ENCODE measurements around the gene TEK.
A peak's percentile ranks its signal among the peaks of the same experiment; 100 is the strongest.
"Not testable (repeated sequence)": the region's sequence is repeated elsewhere in the genome, so short reads cannot be mapped to it uniquely, and the experiment has no call there.

The TEK gene

GRCh38 chr9:27182421-27182820 is 73.4 kb downstream of the TEK start:
- no peak for DNase-seq

- no peak for DNase-seq
Observed at GRCh38 chr9:27183131-27183530, 74.1 kb downstream of the TEK start.

- no peak for DNase-seq
Observed at GRCh38 chr9:27183701-27184100, 74.7 kb downstream of the TEK start.

- DNase-seq = no peak
Observed at GRCh38 chr9:27184556-27185351, 75.7 kb downstream of the TEK start.

GRCh38 chr9:27188426-27188825 is 79.4 kb downstream of the TEK start:
- no peak for DNase-seq

- no peak for DNase-seq
Observed at GRCh38 chr9:27189426-27189825, 80.4 kb downstream of the TEK start.

GRCh38 chr9:27192291-27192960 is 83.4 kb downstream of the TEK start:
- no peak for DNase-seq

GRCh38 chr9:27193886-27194285 is 84.9 kb downstream of the TEK start:
- no peak for DNase-seq

- no peak for DNase-seq
Observed at GRCh38 chr9:27194401-27195091, 85.5 kb downstream of the TEK start.

- no peak for DNase-seq
Observed at GRCh38 chr9:27195191-27195590, 86.2 kb downstream of the TEK start.

- no peak for DNase-seq
Observed at GRCh38 chr9:27196383-27196782, 87.4 kb downstream of the TEK start.

GRCh38 chr9:27198190-27198589 is 89.2 kb downstream of the TEK start:
- no peak for DNase-seq

- DNase-seq = no peak
Observed at GRCh38 chr9:27202056-27202455, 93.0 kb downstream of the TEK start.

- no peak for DNase-seq
Observed at GRCh38 chr9:27203783-27204182, 94.8 kb downstream of the TEK start.

- DNase-seq = no peak
Observed at GRCh38 chr9:27204578-27204977, 95.6 kb downstream of the TEK start.

GRCh38 chr9:27205198-27205597 is 96.2 kb downstream of the TEK start:
- no peak for DNase-seq

- no peak for DNase-seq
Observed at GRCh38 chr9:27206041-27206440, 97.0 kb downstream of the TEK start.

GRCh38 chr9:27209034-27209433 is 100.0 kb downstream of the TEK start:
- DNase-seq = no peak

- no peak for DNase-seq
Observed at GRCh38 chr9:27210588-27210987, 101.6 kb downstream of the TEK start.

GRCh38 chr9:27212191-27212590 is 103.2 kb downstream of the TEK start:
- no peak for DNase-seq

GRCh38 chr9:27212621-27213020 is 103.6 kb downstream of the TEK start:
- peak; percentile 7 for DNase-seq

- DNase-seq = no peak
Observed at GRCh38 chr9:27227192-27227591, 118.2 kb downstream of the TEK start.

GRCh38 chr9:27239648-27240047 is 130.6 kb downstream of the TEK start:
- not testable (repeated sequence) for DNase-seq

- no peak for DNase-seq
Observed at GRCh38 chr9:27247756-27248155, 138.7 kb downstream of the TEK start.

All from activated gamma-delta T cell (primary cell).